SK-N-SH (cell line): ENCODE results near the gene ASZ1. TPM values are rescaled to one million over a fixed set of nuclear protein-coding genes. Genes with fewer than 3 reads are reported as not detected.

Experiments used
- CTCF ChIA-PET: fragments of 300-600, 350-600 bp; formaldehyde crosslinking; extraction: SDS; loops from one replicate; lab custom pipeline; 2021; lab: Yijun Ruan, JAX
- POLR2A ChIA-PET: fragments of 350-600 bp; sonication (Branson Sonifier 250); formaldehyde crosslinking; extraction: SDS; loops from one replicate; lab custom pipeline; 2020; ENCODE audit warnings: antibody characterized with exemption, inconsistent platforms; lab: Yijun Ruan, JAX
- DNase-seq: peaks from one replicate; pipeline ENCODE4 v3.0.0; 2012
- H2AFZ ChIP-seq: fragments of 200-600 bp; sonication (generic); 2 replicates; pipeline ENCODE4 v1.8.1; 2016; ENCODE audit warnings: antibody characterized with exemption, mild to moderate bottlenecking, low read depth
- H3F3A ChIP-seq: fragments of 200-600 bp; sonication (generic); replicated peaks from 2 replicates; pipeline ENCODE3; 2016; ENCODE audit warnings: antibody characterized with exemption, mild to moderate bottlenecking; ENCODE audit not compliant: insufficient read depth
- H3K27ac ChIP-seq, 2 experiments: fragments of 200-500 bp in 1 of 2; fragments of 200-600 bp in 1 of 2; sonication (Bioruptor generic) in 1 of 2; sonication (generic), shearing (Covaris generic) in 1 of 2; 2 replicates each; pipeline versions ENCODE4 v1.5.1 to v1.6.1; 2014 to 2016; ENCODE audit warnings: low read depth in 2 of 2, inconsistent platforms in 1 of 2, low read length in 1 of 2, mild to moderate bottlenecking in 1 of 2, mixed read lengths in 1 of 2
- H3K27me3 ChIP-seq: fragments of 200-600 bp; sonication (generic), shearing (Covaris generic); 2 replicates; pipeline ENCODE4 v1.6.1; 2016; ENCODE audit warnings: mixed run types; ENCODE audit not compliant: insufficient read depth
- H3K36me3 ChIP-seq, 2 experiments: fragments of 200-500 bp in 1 of 2; fragments of 200-600 bp in 1 of 2; sonication (Bioruptor generic) in 1 of 2; sonication (generic) in 1 of 2; replicated peaks in 1 of 2; 2 replicates each; pipeline versions ENCODE3 to v1.5.1; 2014 to 2016; ENCODE audit warnings: low read length in 1 of 2, mild to moderate bottlenecking in 1 of 2; ENCODE audit not compliant: insufficient read depth in 2 of 2, control insufficient read depth in 1 of 2
- H3K4me1 ChIP-seq, 2 experiments: fragments of 200-500 bp in 1 of 2; fragments of 200-600 bp in 1 of 2; sonication (Bioruptor generic) in 1 of 2; sonication (generic), shearing (Covaris generic) in 1 of 2; 2 replicates each; pipeline versions ENCODE4 v1.5.1 to v1.6.1; 2014 to 2016; ENCODE audit warnings: low read depth in 1 of 2, low read length in 1 of 2, mixed run types in 1 of 2; ENCODE audit not compliant: insufficient read depth in 2 of 2, control insufficient read depth in 1 of 2
- H3K4me2 ChIP-seq: fragments of 200-600 bp; sonication (generic), shearing (Covaris generic); 2 replicates; pipeline ENCODE4 v1.6.1; 2017; ENCODE audit warnings: mixed run types
- H3K4me3 ChIP-seq, 2 experiments: fragments of 200-500 bp in 1 of 2; fragments of 200-600 bp in 1 of 2; sonication (Bioruptor generic) in 1 of 2; sonication (generic), shearing (Covaris generic) in 1 of 2; 2 replicates each; pipeline versions ENCODE4 v1.5.1 to v1.8.1; 2014 to 2016; ENCODE audit warnings: low read depth in 2 of 2, inconsistent platforms in 1 of 2, low read length in 1 of 2, mild to moderate bottlenecking in 1 of 2, mixed read lengths in 1 of 2, moderate library complexity in 1 of 2
- H3K79me2 ChIP-seq: fragments of 200-600 bp; sonication (generic); 2 replicates; pipeline ENCODE4 v1.8.1; 2017; ENCODE audit warnings: mild to moderate bottlenecking; ENCODE audit not compliant: insufficient read depth
- H3K9ac ChIP-seq: fragments of 200-600 bp; sonication (generic); 2 replicates; pipeline ENCODE4 v1.6.1; 2017; ENCODE audit warnings: mixed run types
- H3K9me2 ChIP-seq: fragments of 200-600 bp; sonication (generic); 2 replicates; pipeline ENCODE4 v1.6.1; 2017; ENCODE audit warnings: mixed run types
- H3K9me3 ChIP-seq: fragments of 200-600 bp; sonication (generic); 2 replicates; pipeline ENCODE4 v1.6.1; 2017; ENCODE audit warnings: mixed run types, mild to moderate bottlenecking, moderate library complexity
- H4K20me1 ChIP-seq: fragments of 200-600 bp; sonication (generic); 2 replicates; pipeline ENCODE4 v1.6.1; 2017; ENCODE audit warnings: mild to moderate bottlenecking, mixed run types; ENCODE audit not compliant: insufficient read depth
- CTCF ChIP-seq: fragments of 200-600 bp; sonication (generic); IDR thresholded peaks from 2 replicates; pipeline ENCODE4 v1.6.1; 2017; ENCODE audit warnings: antibody characterized with exemption, mild to moderate bottlenecking, moderate library complexity
- EZH2phosphoT487 ChIP-seq: fragments of 200-600 bp; sonication (generic); IDR thresholded peaks from 2 replicates; pipeline ENCODE4 v1.6.1; 2017; ENCODE audit warnings: low read depth, mixed run types, mild to moderate bottlenecking, antibody characterized with exemption, moderate library complexity, borderline replicate concordance
- FOSL2 ChIP-seq: IDR thresholded peaks from 2 replicates; pipeline ENCODE4 v1.4.0; 2012; ENCODE audit warnings: low read depth, mild to moderate bottlenecking, moderate library complexity, borderline replicate concordance
- FOXJ3 ChIP-seq: sonication (generic); formaldehyde crosslinking; IDR thresholded peaks from 2 replicates; pipeline ENCODE4 v1.5.1; 2020; ENCODE audit warnings: mild to moderate bottlenecking, missing genetic modification reagents
- MAX ChIP-seq: IDR thresholded peaks from 2 replicates; pipeline ENCODE4 v1.4.0; 2012; ENCODE audit warnings: low read depth
- MXI1 ChIP-seq: IDR thresholded peaks from 2 replicates; pipeline ENCODE4 v1.6.1; 2012; ENCODE audit warnings: mild to moderate bottlenecking, low read depth, low read length, improper control_type of control experiment
- POLR2AphosphoS5 ChIP-seq: IDR thresholded peaks from 2 replicates; pipeline ENCODE4 v1.6.1; 2012; ENCODE audit warnings: low read depth, low read length
- RAD21 ChIP-seq: IDR thresholded peaks from 2 replicates; pipeline ENCODE4 v1.6.1; 2012; ENCODE audit warnings: mild to moderate bottlenecking, low read length
- RCOR1 ChIP-seq: fragments of 150-350 bp; IDR thresholded peaks from 2 replicates; pipeline ENCODE4 v1.6.1; 2017; ENCODE audit warnings: antibody characterized with exemption, low read length
- USF2 ChIP-seq: fragments of 150-350 bp; IDR thresholded peaks from 2 replicates; pipeline ENCODE4 v1.6.1; 2017; ENCODE audit warnings: antibody characterized with exemption, low read length, low read depth, borderline replicate concordance
- WGBS: methylation state at CpG from one replicate; pipeline ENCODE4 v1.1.6; 2017; ENCODE audit warnings: low lambda C conversion rate; 5-methylcytosine and 5-hydroxymethylcytosine counted together
- polyA plus RNA-seq, 3 experiments: library from polyadenylated mRNA; depleted of rRNA; stranded (reverse); fragments of >200 nt; gene quantifications; 2 replicates each; pipeline ENCODE4 v1.2.3, GENCODE V29; 2012

The ASZ1 gene
- polyA plus RNA-seq, 1 of the 3 experiments (the other 2 are of a cell fraction): not detected

GRCh38 chr7:117322741-117323304 is 104.5 kb downstream of the ASZ1 start, which contains the start of gene WNT2:
WNT2 (minus strand) TSS chr7:117323058; CDS start chr7:117322989, 69 bp downstream.
- TF ChIP-seq EZH2phosphoT487 (peak; percentile 70), RCOR1 (no peak), RAD21 (no peak), POLR2AphosphoS5 (no peak)
- CTCF ChIA-PET: interaction anchor here (0.6 to 1.4 kb wide), 5 partner anchors 11 to 147 kb away, joined by 3 to 6 read pairs (median 3); no protein-coding TSS in a partner anchor
- peak within 1 kb of the TSS; percentile 72 for H3K4me2 ChIP-seq
- H3K27ac ChIP-seq: no peak within 1 kb of the TSS
- DNase-seq: peak; percentile 39
- peak within 1 kb of the TSS; percentile 28 to 48; a peak in 3 of 4 replicates for H3K4me3 ChIP-seq
- no peaks in the 10 kb centered on the region for H3K79me2 ChIP-seq
- H3K9ac ChIP-seq: no peak within 1 kb of the TSS
- POLR2A ChIA-PET: no interaction called here
- H3K27me3 ChIP-seq: peaks cover 71% of the 10 kb centered on the region
- no peaks in the 10 kb centered on the region for H3K9me2 ChIP-seq
- no peaks in the 10 kb centered on the region for H4K20me1 ChIP-seq
- WGBS: 2% methylated on average over 48 of the region's 60 CpGs
- H3K36me3 ChIP-seq: no peaks in the 10 kb centered on the region
- no peaks in the 10 kb centered on the region; a peak in 1 of 4 replicates for H3K4me1 ChIP-seq
- H3F3A ChIP-seq: no peaks in the 10 kb centered on the region
- 0 out of 2 replicates have a peak, but pooled peaks cover 10% of the 10 kb centered on the region for H3K9me3 ChIP-seq
- H2AFZ ChIP-seq: peak within 1 kb of the TSS; percentile 71; the same call in 1 of the 2 replicates

- Histone ChIP-seq H3K27me3 (peaks cover 87% of the 10 kb centered on the region), H3K4me1 (no peaks in the 10 kb centered on the region; a peak in 1 of 4 replicates), H3K79me2 (no peaks in the 10 kb centered on the region), H3F3A (no peaks in the 10 kb centered on the region), H3K9ac (no peak overlapping the region), H3K27ac (no peak overlapping the region), H4K20me1 (no peaks in the 10 kb centered on the region), H3K9me2 (no peaks in the 10 kb centered on the region), H2AFZ (no peak overlapping the region), H3K9me3 (no peaks in the 10 kb centered on the region), H3K4me2 (no peak overlapping the region), H3K36me3 (no peaks in the 10 kb centered on the region), H3K4me3 (no peak overlapping the region)
- DNase-seq: peak; percentile 9
- TF ChIP-seq RCOR1 (no peak), FOSL2 (no peak)
- ChIA-PET POLR2A (no interaction called here), CTCF (interaction anchor here (0.5 to 1.2 kb wide), 3 partner anchors 17 to 55 kb away, joined by 3 read pairs; no protein-coding TSS in a partner anchor)
- 33% methylated on average over 10 of the region's 10 CpGs for WGBS
Measured at GRCh38 chr7:117320523-117320922, 106.8 kb downstream of the ASZ1 start.

GRCh38 chr7:117319181-117319580 is 108.1 kb downstream of the ASZ1 start:
- DNase-seq: no peak
- CTCF ChIA-PET: interaction anchor here (0.6 kb wide), 1 partner anchor 1265 kb away, joined by 3 read pairs; no protein-coding TSS in a partner anchor

More at GRCh38 chr7:117319181-117319580, 108.1 kb downstream of the ASZ1 start:
- H3K27ac ChIP-seq: no peak overlapping the region
- H3K4me1 ChIP-seq: no peaks in the 10 kb centered on the region; a peak in 1 of 4 replicates
- POLR2A ChIA-PET: no interaction called here
- TF ChIP-seq EZH2phosphoT487 (no peak), FOXJ3 (no peak), CTCF (no peak), MXI1 (no peak), USF2 (no peak), MAX (no peak)
- H3K36me3 ChIP-seq: no peaks in the 10 kb centered on the region
- no peak overlapping the region for H2AFZ ChIP-seq
- H3K4me3 ChIP-seq: no peak overlapping the region
- peaks cover 86% of the 10 kb centered on the region for H3K27me3 ChIP-seq
- whole genome bisulfite sequencing: 10% methylated on average over 3 of the region's 3 CpGs
- no peaks in the 10 kb centered on the region for H3K79me2 ChIP-seq
- H3F3A ChIP-seq: no peaks in the 10 kb centered on the region
- no peaks in the 10 kb centered on the region for H4K20me1 ChIP-seq
- no peaks in the 10 kb centered on the region for H3K9me2 ChIP-seq
- no peaks in the 10 kb centered on the region for H3K9me3 ChIP-seq
- no peak overlapping the region for H3K9ac ChIP-seq
- no peak overlapping the region for H3K4me2 ChIP-seq
